ENCODE results near the gene AGBL1.

The AGBL1 gene

GRCh38 chr15:86229306-86229705 is 149.6 kb downstream of the AGBL1 start:
- Histone ChIP-seq H3K9me3 (ENCODE audit: severe bottlenecking) (no peaks in the 10 kb centered on the region), H3K4me1 (ENCODE audit: insufficient read depth, poor library complexity, severe bottlenecking) (no peaks in the 10 kb centered on the region), H3K27me3 (ENCODE audit: insufficient read depth, poor library complexity, severe bottlenecking) (no peaks in the 10 kb centered on the region), H3K4me3 (ENCODE audit: severe bottlenecking) (no peak overlapping the region), H3K27ac (ENCODE audit: poor library complexity, severe bottlenecking) (no peak overlapping the region), H3K36me3 (ENCODE audit: low read depth) (no peaks in the 10 kb centered on the region)
- TF ChIP-seq CTCF (IDR thresholded peaks at IDR 0.05; ENCODE audit: poor library complexity, severe bottlenecking), result no peak
- no peak for ATAC-seq (ENCODE audit: low read depth)
- no peak for DNase-seq (ENCODE audit: low spot score)

DNA sequence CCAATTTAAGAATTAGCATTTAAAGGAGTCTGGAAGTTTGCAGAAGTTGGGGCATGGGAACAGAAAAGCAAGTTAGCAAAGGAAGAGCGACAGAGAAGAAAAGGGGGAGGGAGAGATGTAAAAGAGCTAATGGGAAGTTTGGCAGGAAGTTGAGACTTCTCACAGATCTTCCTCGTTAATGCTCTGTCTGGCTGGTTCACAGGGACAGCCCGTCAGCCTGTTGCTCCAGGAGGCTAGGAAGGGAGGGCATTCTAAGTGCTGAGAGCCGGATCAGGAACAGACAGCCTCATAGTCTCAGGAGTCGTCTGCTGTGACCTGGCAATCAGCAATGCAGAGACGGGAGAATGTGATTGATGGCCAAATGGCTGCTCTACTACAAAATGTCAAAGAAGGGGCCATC is 150.3 kb downstream of the AGBL1 start:
- no peak for TF ChIP-seq CTCF (IDR thresholded peaks at IDR 0.05; ENCODE audit: poor library complexity, severe bottlenecking)
- no peaks in the 10 kb centered on the region for H3K9me3 ChIP-seq (ENCODE audit: severe bottlenecking)

GRCh38 chr15:86231864-86232721 is 152.4 kb downstream of the AGBL1 start:
- ATAC-seq (ENCODE audit: low read depth) (peak; percentile 92), DNase-seq (ENCODE audit: low spot score) (peak; percentile 73)
- TF ChIP-seq CTCF (IDR thresholded peaks at IDR 0.05; ENCODE audit: poor library complexity, severe bottlenecking), result peak; percentile 94
- no peak overlapping the region for H3K27ac ChIP-seq (ENCODE audit: poor library complexity, severe bottlenecking)
- no peak overlapping the region for H3K4me3 ChIP-seq (ENCODE audit: severe bottlenecking)
- no peaks in the 10 kb centered on the region for H3K27me3 ChIP-seq (ENCODE audit: insufficient read depth, poor library complexity, severe bottlenecking)
- H3K36me3 ChIP-seq (ENCODE audit: low read depth), result no peaks in the 10 kb centered on the region
- H3K9me3 ChIP-seq (ENCODE audit: severe bottlenecking), result no peaks in the 10 kb centered on the region
- no peaks in the 10 kb centered on the region for H3K4me1 ChIP-seq (ENCODE audit: insufficient read depth, poor library complexity, severe bottlenecking)

More for the DNA sequence above, 150.3 kb downstream of the AGBL1 start:
- no peak for DNase-seq (ENCODE audit: low spot score)
- Histone ChIP-seq H3K27ac (ENCODE audit: poor library complexity, severe bottlenecking) (no peak overlapping the region), H3K27me3 (ENCODE audit: insufficient read depth, poor library complexity, severe bottlenecking) (no peaks in the 10 kb centered on the region), H3K4me3 (ENCODE audit: severe bottlenecking) (no peak overlapping the region), H3K4me1 (ENCODE audit: insufficient read depth, poor library complexity, severe bottlenecking) (no peaks in the 10 kb centered on the region), H3K36me3 (ENCODE audit: low read depth) (no peaks in the 10 kb centered on the region)
- ATAC-seq (ENCODE audit: low read depth), result no peak

DNA sequence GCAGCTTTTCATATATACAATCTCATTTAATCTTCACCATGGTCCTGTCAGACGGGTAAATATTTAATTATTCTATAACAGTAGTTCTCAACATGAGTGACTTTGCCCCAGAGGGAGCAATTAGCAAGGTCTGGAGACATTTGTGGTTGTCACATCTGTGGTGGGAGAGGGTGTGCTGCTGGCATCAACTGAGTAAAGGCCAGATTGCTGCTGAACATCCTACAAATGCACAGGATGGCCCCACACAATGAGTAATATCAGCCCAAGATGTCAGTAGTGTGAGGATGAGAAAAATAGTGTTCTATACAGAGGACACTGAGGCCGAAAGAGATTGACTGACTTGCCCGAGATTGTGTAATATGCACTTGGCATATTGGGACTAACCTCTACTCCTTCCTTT is 156.0 kb downstream of the AGBL1 start:
- Histone ChIP-seq H3K27ac (ENCODE audit: poor library complexity, severe bottlenecking) (no peak overlapping the region), H3K27me3 (ENCODE audit: insufficient read depth, poor library complexity, severe bottlenecking) (no peaks in the 10 kb centered on the region), H3K36me3 (ENCODE audit: low read depth) (no peaks in the 10 kb centered on the region), H3K9me3 (ENCODE audit: severe bottlenecking) (no peaks in the 10 kb centered on the region), H3K4me3 (ENCODE audit: severe bottlenecking) (no peak overlapping the region), H3K4me1 (ENCODE audit: insufficient read depth, poor library complexity, severe bottlenecking) (no peaks in the 10 kb centered on the region)
- ATAC-seq (ENCODE audit: low read depth) (no peak), DNase-seq (ENCODE audit: low spot score) (no peak)
- no peak for TF ChIP-seq CTCF (IDR thresholded peaks at IDR 0.05; ENCODE audit: poor library complexity, severe bottlenecking)
